CD4-positive, alpha-beta T cell treated with Interleukin-2 at 100 ng/mL for 4 hours (primary cell): ENCODE measurements around the gene LIMS1.

Experiments
- DNase-seq: peaks from one replicate; pipeline ENCODE4 v3.0.0-alpha.2; 2020; ENCODE audit warnings: low spot score

Gene LIMS1

GRCh38 chr2:108615480-108616090 lies 81.3 kb downstream of the LIMS1 start:
- DNase-seq, result no peak

DNA sequence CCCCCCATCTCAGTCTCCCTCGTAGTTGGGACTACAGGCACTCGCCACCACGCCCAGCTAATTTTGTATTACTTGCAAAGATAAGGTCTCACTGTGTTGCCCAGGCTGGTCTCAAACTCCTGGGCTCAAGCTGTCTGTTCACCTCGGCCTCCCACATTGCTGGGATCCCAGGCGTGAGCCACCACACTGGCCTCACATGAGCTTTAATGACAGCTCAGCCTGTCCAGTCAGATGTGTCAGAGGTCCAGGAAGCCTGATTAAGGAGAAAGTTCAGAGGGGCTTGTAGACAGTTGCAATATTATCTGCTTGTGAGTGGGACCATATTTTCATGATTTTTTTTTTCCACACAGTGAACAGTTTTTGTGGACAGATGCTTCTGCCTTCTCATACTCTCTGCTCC lies 82.0 kb downstream of the LIMS1 start:
- no peak for DNase-seq

GRCh38 chr2:108616751-108617161 lies 82.5 kb downstream of the LIMS1 start:
- DNase-seq, result no peak

- no peak for DNase-seq
Measured at GRCh38 chr2:108617617-108618016, 83.3 kb downstream of the LIMS1 start.

DNA sequence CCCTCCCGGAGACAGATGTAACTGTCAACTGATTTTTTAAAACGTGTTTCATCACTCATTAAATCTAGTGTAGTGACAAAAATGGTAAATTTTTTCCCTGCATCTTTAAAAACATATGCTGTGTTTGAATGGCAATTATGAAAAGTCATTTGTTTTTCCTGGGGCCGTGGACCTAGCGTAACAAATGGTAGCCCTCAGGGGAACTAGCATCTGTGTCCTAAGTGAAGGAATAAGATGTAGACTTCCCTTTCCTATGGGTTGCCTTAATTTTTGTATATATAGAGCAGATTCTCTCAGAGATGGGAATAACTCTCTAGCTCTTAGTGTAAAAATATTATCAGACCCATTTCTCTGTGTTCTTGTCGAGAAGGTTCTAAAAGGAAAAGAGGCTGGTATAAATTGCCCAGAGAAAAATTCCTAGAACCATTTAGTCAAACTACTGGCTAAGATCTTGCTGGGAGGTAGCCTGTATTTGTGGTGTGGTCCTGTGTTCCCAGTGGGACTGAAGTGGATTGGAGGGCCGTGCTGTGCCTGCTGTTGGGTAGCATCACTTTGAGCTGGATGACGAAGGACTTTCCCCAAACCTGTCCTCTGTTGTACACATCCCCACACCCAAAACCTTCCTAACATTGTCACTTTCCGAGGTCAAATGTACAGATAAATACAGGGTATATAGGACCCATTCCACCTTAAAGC lies 85.8 kb downstream of the LIMS1 start:
- DNase-seq, result no peak

- DNase-seq, result no peak
Measured at GRCh38 chr2:108620656-108621055, 86.4 kb downstream of the LIMS1 start.

DNA sequence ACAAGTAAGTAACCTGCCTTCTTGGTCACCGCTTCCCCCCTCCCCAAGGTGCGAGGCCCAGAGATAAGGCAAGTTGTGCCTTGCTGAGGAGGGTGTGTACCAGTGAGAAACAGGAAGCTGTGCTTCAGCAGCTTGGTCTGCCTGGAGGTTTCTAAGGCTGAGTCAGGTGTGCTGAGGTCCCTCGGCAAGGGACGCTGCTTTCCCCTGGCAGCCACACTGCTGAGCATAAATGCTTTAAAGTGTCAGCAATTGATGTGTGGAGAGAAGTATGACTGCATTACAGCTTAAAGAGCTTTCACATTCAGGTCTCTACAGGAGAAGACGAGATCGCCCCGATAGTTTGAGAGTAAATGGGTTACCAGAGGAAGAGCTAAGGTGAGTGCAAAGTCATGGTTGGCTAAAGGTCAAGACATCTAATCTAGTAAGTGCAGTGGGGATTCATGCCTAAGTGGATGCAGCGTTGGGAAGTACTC lies 86.9 kb downstream of the LIMS1 start:
- DNase-seq, result peak; percentile 90

DNA sequence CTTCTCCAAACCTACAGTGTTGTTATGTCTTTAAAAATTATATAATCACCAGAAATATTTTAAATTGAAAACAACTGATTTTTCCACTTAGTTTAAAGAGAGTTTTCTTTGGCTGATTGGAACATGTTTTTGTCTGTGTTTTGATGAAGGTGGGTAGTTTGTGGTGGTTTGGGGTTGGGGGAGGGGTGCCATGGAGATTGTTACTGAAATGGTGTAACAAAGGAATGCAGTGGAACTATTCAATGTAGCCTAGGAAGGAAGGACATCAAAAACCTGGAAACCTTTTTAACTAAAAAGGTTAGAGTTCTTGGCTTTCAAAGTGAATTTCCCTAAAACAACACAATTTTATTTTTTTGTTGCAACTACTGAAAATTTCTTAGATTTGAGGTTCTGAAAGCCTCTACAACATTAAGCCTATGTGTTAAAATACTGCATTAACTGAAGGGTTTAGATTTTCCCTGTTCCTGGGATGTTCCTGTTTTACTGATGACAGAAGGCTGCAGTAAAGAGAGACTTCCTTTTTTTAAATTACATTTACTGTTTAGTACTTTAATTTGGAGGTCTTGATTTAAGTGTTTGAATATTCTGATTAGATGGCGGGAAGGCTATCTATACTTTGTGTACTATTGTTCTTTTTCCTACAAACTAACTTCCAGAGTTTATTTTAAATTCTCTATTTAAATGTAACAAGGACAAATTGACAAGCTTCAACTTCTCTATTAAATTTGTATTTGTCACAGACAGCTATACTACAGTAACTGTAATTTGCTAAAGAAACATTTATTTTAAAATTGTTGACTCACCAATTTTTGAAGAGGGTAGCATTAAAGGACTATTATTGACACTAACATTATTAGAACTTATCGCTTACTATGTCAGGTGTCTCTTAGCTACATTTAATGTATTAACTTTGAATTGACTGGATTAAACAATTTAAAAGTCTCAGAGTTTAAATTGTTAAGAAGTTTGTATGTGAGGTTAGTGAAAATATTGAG lies 87.7 kb downstream of the LIMS1 start:
- peak; percentile 40 for DNase-seq

GRCh38 chr2:108623616-108624015 lies 89.3 kb downstream of the LIMS1 start:
- no peak for DNase-seq

GRCh38 chr2:108625186-108625827 lies 91.0 kb downstream of the LIMS1 start:
- no peak for DNase-seq

DNA sequence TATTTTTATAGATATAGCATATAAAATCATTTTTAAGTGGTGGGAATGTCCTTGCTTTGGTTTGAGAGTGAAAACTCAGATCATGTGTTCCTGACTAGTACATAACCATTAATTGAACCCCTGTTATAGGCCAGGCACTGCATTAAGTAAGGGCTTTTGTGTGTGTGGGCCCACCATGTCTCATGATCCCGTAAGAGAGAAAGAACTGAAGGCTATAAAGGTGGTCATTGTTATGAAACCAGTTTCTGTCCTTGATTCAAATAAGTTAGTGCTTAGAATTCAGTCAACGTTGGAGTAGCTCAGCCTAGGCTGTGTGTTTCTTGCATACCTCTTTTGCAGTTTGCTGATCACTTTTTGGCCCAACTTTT lies 91.5 kb downstream of the LIMS1 start:
- DNase-seq, result no peak

- DNase-seq, result no peak
Measured at GRCh38 chr2:108626995-108627394, 92.7 kb downstream of the LIMS1 start.

- no peak for DNase-seq
Measured at GRCh38 chr2:108627911-108628567, 93.8 kb downstream of the LIMS1 start.

- no peak for DNase-seq
Measured at GRCh38 chr2:108628936-108629335, 94.7 kb downstream of the LIMS1 start.

GRCh38 chr2:108629417-108629816 lies 95.1 kb downstream of the LIMS1 start:
- no peak for DNase-seq

DNA sequence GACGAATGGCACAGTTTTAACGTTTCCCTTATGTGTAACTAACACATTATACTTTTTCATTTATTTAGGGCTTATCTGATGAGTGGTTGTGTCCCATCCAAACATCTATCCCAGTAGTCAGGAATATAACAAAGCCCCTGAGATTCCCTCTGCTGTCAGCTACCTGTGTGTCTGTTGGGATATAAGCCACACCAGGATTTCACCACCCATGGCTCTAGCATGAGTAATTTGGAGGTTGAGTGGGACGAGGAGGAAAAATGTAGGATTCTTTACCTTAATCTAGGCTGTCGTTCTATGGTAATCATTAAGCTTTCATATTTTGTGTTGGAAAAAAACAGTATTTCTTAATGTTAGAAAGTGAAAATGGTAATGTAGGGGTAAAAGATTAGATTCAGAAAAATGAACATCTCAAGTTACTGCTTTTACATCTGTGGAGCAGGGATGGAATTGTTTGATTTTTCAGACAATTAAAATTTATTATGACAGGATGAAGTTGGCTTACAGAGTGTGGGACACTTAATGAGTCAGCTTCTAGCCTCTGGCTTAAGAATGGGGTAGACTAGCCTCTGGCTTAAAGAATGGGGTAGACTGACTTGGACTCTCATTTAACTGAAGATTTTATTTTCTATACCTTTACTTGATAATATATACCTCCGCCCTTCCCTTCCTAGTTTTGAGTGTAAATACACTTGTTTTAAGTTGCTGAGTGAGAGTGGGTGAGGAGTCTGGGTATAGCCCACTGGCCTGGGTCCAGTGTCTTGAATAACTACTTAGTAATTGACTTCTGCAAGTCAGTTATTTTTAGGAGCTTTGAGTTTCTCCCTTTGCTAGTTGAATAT lies 96.5 kb downstream of the LIMS1 start:
- no peak for DNase-seq

DNA sequence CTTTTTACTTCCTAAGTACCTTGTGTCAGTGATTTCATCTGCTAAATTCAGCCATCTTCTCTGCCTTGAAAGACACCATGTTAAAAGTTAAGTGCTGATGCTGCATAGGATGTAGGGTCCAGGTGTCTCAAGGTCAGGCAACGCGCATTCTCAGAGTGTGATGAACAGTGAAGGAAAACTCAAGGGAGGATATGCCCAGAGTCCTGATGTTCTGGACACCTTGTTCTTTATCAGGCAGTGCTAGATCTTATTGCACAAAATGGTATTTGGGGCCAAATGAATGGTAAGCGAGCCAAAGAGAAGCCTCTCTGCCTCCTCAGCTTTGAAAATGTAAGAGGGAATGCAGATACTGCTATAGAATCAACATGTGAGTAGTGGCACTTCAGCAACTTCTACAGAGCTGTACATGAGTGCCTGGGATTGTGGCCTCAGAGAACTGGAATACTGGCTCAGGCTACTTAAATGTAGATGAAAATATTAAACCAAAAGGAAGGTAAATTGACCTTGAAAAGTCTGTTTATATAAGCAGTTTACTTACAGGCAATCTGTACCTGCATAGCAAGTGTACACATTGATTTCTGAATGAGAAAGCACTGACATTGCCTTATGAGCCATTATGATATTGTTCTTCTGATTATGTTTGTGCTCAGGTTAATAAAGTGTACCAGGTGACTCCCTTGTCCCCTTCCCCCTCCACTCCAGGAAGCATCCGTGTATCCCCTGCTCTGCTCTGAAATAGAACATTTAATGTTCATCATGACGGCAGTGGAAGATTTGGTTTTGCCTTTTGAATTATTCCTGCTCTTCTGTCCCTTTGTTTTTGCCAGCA lies 98.3 kb downstream of the LIMS1 start:
- DNase-seq, result no peak

GRCh38 chr2:108633409-108633808 lies 99.1 kb downstream of the LIMS1 start:
- DNase-seq, result no peak

DNA sequence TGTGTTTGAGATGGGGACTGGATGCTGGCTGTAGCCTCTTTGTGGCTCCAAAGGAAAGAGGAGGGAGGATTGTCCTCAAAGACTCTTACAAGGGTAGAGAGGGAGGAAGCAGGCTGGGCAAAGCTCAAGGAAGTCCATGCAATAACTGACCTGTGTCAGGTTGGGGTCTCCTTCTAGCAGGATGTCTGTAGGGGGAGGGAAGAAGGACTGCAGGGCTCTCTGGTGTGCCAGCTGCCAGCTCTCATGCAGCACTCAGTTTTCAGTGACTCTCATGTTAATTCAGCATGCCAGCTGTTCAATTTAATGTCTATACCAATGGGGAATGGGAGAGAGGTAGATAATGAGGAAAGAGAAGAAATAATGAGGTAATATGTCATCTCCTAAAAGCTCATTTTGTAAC lies 99.7 kb downstream of the LIMS1 start:
- no peak for DNase-seq
